CD4-positive, alpha-beta T cell treated with Interleukin-2 at 100 ng/mL for 4 hours (primary cell): ENCODE data around the gene TRIP13.

Source experiments
- DNase-seq: peaks from one replicate; pipeline ENCODE4 v3.0.0-alpha.2; 2020; ENCODE audit warnings: low spot score

TRIP13 gene

GRCh38 chr5:854966-855743, 37.5 kb upstream of the TRIP13 start:
- no peak for DNase-seq

- no peak for DNase-seq
Measured at GRCh38 chr5:855771-856530, 36.7 kb upstream of the TRIP13 start.

- no peak for DNase-seq
Measured at GRCh38 chr5:856531-857425, 35.9 kb upstream of the TRIP13 start.

GRCh38 chr5:858726-859125, 34.0 kb upstream of the TRIP13 start:
- DNase-seq = no peak

GRCh38 chr5:859391-859790, 33.3 kb upstream of the TRIP13 start:
- no peak for DNase-seq

- no peak for DNase-seq
Measured at GRCh38 chr5:859798-860296, 32.8 kb upstream of the TRIP13 start.

GRCh38 chr5:860506-861150, 32.1 kb upstream of the TRIP13 start:
- no peak for DNase-seq

GRCh38 chr5:861442-862366, 31.0 kb upstream of the TRIP13 start:
- no peak for DNase-seq

GRCh38 chr5:862367-863243, 30.1 kb upstream of the TRIP13 start:
- DNase-seq = no peak

- DNase-seq = no peak
Measured at GRCh38 chr5:863244-863805, 29.4 kb upstream of the TRIP13 start.

GRCh38 chr5:864492-865167, 28.1 kb upstream of the TRIP13 start:
- DNase-seq = no peak

- DNase-seq = no peak
Measured at GRCh38 chr5:865168-865521, 27.5 kb upstream of the TRIP13 start.

GRCh38 chr5:865771-866170, 26.9 kb upstream of the TRIP13 start:
- DNase-seq = no peak

GRCh38 chr5:867300-867870, 25.3 kb upstream of the TRIP13 start:
- no peak for DNase-seq

- DNase-seq = no peak
Measured at GRCh38 chr5:868428-869135, 24.1 kb upstream of the TRIP13 start.

GRCh38 chr5:870956-871355, 21.7 kb upstream of the TRIP13 start:
- no peak for DNase-seq

GRCh38 chr5:871596-872298, 20.9 kb upstream of the TRIP13 start:
- no peak for DNase-seq
